ENCODE data around the gene C1orf35. TPM values are rescaled to one million over a fixed set of nuclear protein-coding genes. Genes with fewer than 3 reads are reported as not detected.

The C1orf35 gene
- total RNA-seq, 2 experiments from 2014 or later, result 24.7 to 25.6 TPM

- CTCF ChIA-PET, result interaction anchor here (1.5 to 1.8 kb wide), 2 partner anchors 8 to 91 kb away, joined by 5 read pairs; partner anchors contain the start of gene ARF1
- DNase-seq (no peak), ATAC-seq (no peak)
- Mint-ChIP-seq H3K36me3 (ENCODE audit: low read depth) (peaks cover 89% of the 10 kb centered on the region), H3K27me3 (ENCODE audit: low read depth) (no peaks in the 10 kb centered on the region), H3K4me3 (no peak overlapping the region), H3K4me1 (ENCODE audit: low read depth) (peaks cover 67% of the 10 kb centered on the region), H3K9me3 (ENCODE audit: insufficient read depth) (peaks cover 22% of the 10 kb centered on the region), H3K27ac (peak overlapping the region; percentile 15)
- POLR2A ChIA-PET, result interaction anchor here (2.6 kb wide), 1 partner anchor 8 kb away, joined by 15 read pairs; the partner anchor contains the start of gene ARF1
Measured at GRCh38 chr1:228090613-228091081, 12.5 kb downstream of the C1orf35 start.

- ChIA-PET POLR2A (no interaction called here), CTCF (interaction anchor here (1.5 kb wide), 1 partner anchor 8 kb away, joined by 5 read pairs; the partner anchor contains the start of gene ARF1)
- H3K4me1 Mint-ChIP-seq (ENCODE audit: low read depth), result peaks cover 74% of the 10 kb centered on the region
- peaks cover 89% of the 10 kb centered on the region for H3K36me3 Mint-ChIP-seq (ENCODE audit: low read depth)
- ATAC-seq, result no peak
- no peak for DNase-seq
- H3K27ac Mint-ChIP-seq, result peak overlapping the region; percentile 61
- H3K4me3 Mint-ChIP-seq, result no peak overlapping the region
- H3K27me3 Mint-ChIP-seq (ENCODE audit: low read depth), result no peaks in the 10 kb centered on the region
- peaks cover 17% of the 10 kb centered on the region for H3K9me3 Mint-ChIP-seq (ENCODE audit: insufficient read depth)
Measured at GRCh38 chr1:228089519-228090380, 13.4 kb downstream of the C1orf35 start.

DNA sequence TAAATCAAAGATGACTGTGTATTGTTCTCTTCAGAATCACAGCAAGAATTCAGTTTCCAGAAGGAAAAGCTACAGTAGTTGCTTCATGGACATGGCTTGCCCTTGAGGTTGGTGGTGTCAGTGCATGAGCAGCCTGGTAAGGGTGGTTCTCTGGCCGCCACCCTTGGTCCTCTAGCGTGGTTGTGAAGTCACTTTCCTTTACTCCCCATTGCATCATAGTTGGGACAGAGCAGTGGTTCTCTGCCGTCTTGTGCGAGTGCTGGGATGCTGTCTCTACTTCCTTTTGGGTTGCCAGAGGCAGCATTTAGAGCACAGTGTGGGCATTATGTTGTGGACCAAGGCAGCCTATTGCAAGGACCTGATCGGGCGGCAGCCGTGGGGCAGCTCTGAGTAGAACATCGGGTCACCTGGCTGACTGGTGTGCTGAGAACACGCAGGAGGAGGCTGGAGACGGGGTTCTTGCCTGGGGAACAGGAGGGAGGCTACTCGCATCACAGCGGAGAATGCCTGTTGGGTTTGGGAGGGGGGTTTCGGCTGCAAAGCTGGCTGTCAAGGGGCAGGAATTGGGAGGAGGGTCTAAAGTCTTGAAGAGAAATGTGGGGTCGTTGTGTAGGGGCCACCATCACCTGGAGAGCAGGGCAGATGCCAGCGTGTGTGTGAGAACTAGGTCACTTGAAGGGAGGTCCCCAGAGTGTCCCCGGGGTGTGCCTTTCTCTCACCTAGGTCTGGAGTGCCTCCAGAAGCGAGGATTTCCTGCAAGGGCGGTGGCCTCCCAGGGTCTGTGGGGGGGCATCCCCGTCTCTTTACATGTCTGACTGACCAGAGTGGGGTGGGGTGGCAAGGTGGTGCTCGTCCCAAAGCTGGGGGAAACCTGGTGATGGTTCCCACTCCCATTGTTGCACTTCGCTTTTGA is 14.3 kb downstream of the C1orf35 start:
- H3K27ac Mint-ChIP-seq, result peak overlapping the region; percentile 61
- ChIA-PET POLR2A (interaction anchor here (0.5 kb wide), 1 partner anchor 354 kb away, joined by 3 read pairs; no protein-coding TSS in a partner anchor), CTCF (no interaction called here)
- H3K36me3 Mint-ChIP-seq (ENCODE audit: low read depth), result peaks cover 89% of the 10 kb centered on the region
- H3K9me3 Mint-ChIP-seq (ENCODE audit: insufficient read depth), result peaks cover 9% of the 10 kb centered on the region
- peaks cover 82% of the 10 kb centered on the region for H3K4me1 Mint-ChIP-seq (ENCODE audit: low read depth)
- DNase-seq (no peak), ATAC-seq (no peak)
- no peaks in the 10 kb centered on the region for H3K27me3 Mint-ChIP-seq (ENCODE audit: low read depth)
- H3K4me3 Mint-ChIP-seq, result peak overlapping the region; percentile 22

DNA sequence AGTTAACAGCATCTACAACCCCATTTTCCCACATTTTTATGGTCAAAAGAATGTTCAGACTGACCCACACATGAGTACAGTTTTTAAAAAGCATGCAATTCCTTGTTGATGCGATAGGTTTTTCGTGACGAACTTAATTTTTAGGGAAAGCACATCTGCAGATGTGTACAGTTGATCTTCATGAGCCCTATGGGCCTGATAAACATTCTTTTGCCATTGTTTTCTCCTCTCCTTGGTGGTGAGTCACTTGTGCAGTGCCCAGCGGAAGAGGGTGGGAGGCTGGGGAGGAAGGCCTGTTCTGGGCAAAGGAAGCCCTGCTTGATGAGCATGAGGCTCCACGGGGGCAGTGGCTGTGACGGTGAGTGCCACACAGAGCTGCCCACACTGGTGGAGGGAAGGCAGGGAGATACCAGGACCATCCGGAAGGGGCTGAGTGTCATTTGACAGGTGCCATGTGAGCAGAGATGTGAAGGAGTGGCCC is 15.3 kb downstream of the C1orf35 start:
- no peak for DNase-seq
- no peak for ATAC-seq
- Mint-ChIP-seq H3K36me3 (ENCODE audit: low read depth) (peaks cover 88% of the 10 kb centered on the region), H3K4me3 (peak overlapping the region; percentile 33), H3K4me1 (ENCODE audit: low read depth) (peaks cover 84% of the 10 kb centered on the region), H3K27me3 (ENCODE audit: low read depth) (no peaks in the 10 kb centered on the region), H3K9me3 (ENCODE audit: insufficient read depth) (peaks cover 8% of the 10 kb centered on the region), H3K27ac (peak overlapping the region; percentile 79)
- POLR2A ChIA-PET, result no interaction called here
- CTCF ChIA-PET, result no interaction called here

DNA sequence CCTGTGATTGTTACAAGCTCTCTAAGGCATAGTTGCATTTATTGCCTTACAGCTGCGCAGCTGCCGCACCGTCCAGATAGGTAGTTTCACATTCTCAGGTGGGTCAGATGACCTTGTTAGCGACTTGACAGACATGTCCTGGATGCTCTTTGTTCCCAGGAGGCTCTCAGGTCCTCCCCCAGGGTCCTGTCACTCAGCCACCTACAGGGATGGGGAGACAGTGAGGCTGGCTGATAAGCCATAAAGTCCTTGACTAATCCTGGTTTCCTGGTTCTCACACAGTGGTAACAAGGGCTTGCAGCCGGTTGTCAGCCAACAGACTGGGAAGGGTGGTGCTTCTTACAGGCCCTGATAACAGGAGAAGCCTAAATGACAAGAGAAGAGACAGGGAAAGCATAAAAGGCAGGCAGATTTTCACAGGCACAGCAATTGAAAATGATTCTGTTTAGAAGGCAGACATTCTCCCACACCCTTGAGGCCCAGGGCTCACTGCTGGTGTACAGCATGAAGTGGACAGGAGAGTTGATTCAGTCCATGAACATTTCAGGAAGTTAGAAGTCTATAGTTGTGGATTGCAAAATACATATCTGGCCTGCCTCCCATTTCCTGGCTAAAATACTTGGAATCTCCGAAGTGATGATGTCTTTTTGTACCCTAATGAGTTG is 17.7 kb downstream of the C1orf35 start:
- Mint-ChIP-seq H3K27ac (peak overlapping the region; percentile 34), H3K27me3 (ENCODE audit: low read depth) (no peaks in the 10 kb centered on the region), H3K4me3 (peak overlapping the region; percentile 94), H3K4me1 (ENCODE audit: low read depth) (peaks cover 68% of the 10 kb centered on the region), H3K36me3 (ENCODE audit: low read depth) (peaks cover 64% of the 10 kb centered on the region), H3K9me3 (ENCODE audit: insufficient read depth) (no peaks in the 10 kb centered on the region)
- DNase-seq, result no peak
- ChIA-PET CTCF (interaction anchor here (1.5 kb wide), 1 partner anchor 16 kb away, joined by 4 read pairs; no protein-coding TSS in a partner anchor), POLR2A (no interaction called here)
- no peak for ATAC-seq

GRCh38 chr1:228084797-228085196 is 18.3 kb downstream of the C1orf35 start:
- Mint-ChIP-seq H3K36me3 (ENCODE audit: low read depth) (peaks cover 57% of the 10 kb centered on the region), H3K4me1 (ENCODE audit: low read depth) (peaks cover 62% of the 10 kb centered on the region), H3K4me3 (peak overlapping the region; percentile 94), H3K9me3 (ENCODE audit: insufficient read depth) (no peaks in the 10 kb centered on the region), H3K27ac (peak overlapping the region; percentile 98), H3K27me3 (ENCODE audit: low read depth) (no peaks in the 10 kb centered on the region)
- POLR2A ChIA-PET, result interaction anchor here (3.2 kb wide), 1 partner anchor 16 kb away, joined by 25 read pairs; no protein-coding TSS in a partner anchor
- ATAC-seq (no peak), DNase-seq (no peak)
- CTCF ChIA-PET, result interaction anchor here (0.8 to 1.5 kb wide), 3 partner anchors 17 to 416 kb away, joined by 3 to 4 read pairs (median 4); partner anchors contain the start of gene IBA57

GRCh38 chr1:228084325-228084724 is 18.8 kb downstream of the C1orf35 start:
- no peak for DNase-seq
- H3K9me3 Mint-ChIP-seq (ENCODE audit: insufficient read depth), result no peaks in the 10 kb centered on the region
- POLR2A ChIA-PET, result interaction anchor here (1.2 to 3.3 kb wide), 3 partner anchors 17 to 81 kb away, joined by 4 to 25 read pairs (median 23); partner anchors contain the start of gene IBA57
- H3K27ac Mint-ChIP-seq, result peak overlapping the region; percentile 98
- H3K4me1 Mint-ChIP-seq (ENCODE audit: low read depth), result peaks cover 58% of the 10 kb centered on the region
- CTCF ChIA-PET, result interaction anchor here (0.8 to 1.5 kb wide), 3 partner anchors 18 to 417 kb away, joined by 3 to 4 read pairs (median 4); partner anchors contain the start of gene IBA57
- H3K27me3 Mint-ChIP-seq (ENCODE audit: low read depth), result no peaks in the 10 kb centered on the region
- H3K36me3 Mint-ChIP-seq (ENCODE audit: low read depth), result peaks cover 55% of the 10 kb centered on the region
- ATAC-seq, result no peak
- H3K4me3 Mint-ChIP-seq, result peak overlapping the region; percentile 94

DNA sequence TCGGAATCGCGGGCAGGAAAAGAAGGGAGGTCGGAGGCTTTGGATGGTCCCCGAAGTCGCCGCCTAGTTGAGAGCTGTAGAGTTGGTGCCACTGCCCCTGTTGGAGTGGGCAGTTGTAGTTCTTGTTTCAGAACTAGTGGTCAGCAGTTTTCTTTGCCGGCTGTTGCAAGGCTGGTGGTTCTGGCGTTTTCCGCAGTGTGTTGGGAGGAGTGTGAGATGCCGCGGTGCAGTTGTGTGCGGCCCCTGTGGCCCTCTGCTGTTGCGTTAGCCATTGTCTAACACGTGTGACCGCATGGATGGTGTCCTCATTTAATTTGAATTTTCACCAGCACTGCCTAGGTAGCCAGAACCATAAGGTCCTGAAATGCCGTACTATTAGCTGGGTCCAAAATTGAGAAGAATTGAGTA is 19.2 kb downstream of the C1orf35 start:
- DNase-seq (no peak), ATAC-seq (no peak)
- Mint-ChIP-seq H3K4me3 (peak overlapping the region; percentile 94), H3K27me3 (ENCODE audit: low read depth) (no peaks in the 10 kb centered on the region), H3K27ac (peak overlapping the region; percentile 98), H3K4me1 (ENCODE audit: low read depth) (peaks cover 58% of the 10 kb centered on the region), H3K36me3 (ENCODE audit: low read depth) (peaks cover 52% of the 10 kb centered on the region), H3K9me3 (ENCODE audit: insufficient read depth) (no peaks in the 10 kb centered on the region)
- POLR2A ChIA-PET, result interaction anchor here (0.6 to 3.3 kb wide), 4 partner anchors 13 to 81 kb away, joined by 3 to 25 read pairs (median 14); partner anchors contain the start of gene IBA57
- CTCF ChIA-PET, result interaction anchor here (0.8 to 1.5 kb wide), 3 partner anchors 18 to 417 kb away, joined by 3 to 4 read pairs (median 4); partner anchors contain the start of gene IBA57

GRCh38 chr1:228082918-228083870 is 19.9 kb downstream of the C1orf35 start:
- ChIA-PET POLR2A (interaction anchor here (0.6 to 3.3 kb wide), 14 partner anchors 8 to 309 kb away, joined by 3 to 25 read pairs (median 6); partner anchors contain the start of genes GUK1, IBA57 and MRPL55), CTCF (interaction anchor here (1.1 to 1.4 kb wide), 3 partner anchors 7 to 84 kb away, joined by 4 to 5 read pairs (median 4); partner anchors contain the start of gene IBA57)
- H3K9me3 Mint-ChIP-seq (ENCODE audit: insufficient read depth), result no peaks in the 10 kb centered on the region
- DNase-seq (peak; percentile 49), ATAC-seq (peak; percentile 37)
- H3K27me3 Mint-ChIP-seq (ENCODE audit: low read depth), result no peaks in the 10 kb centered on the region
- peak overlapping the region; percentile 98 for H3K27ac Mint-ChIP-seq
- H3K4me3 Mint-ChIP-seq, result peak overlapping the region; percentile 94
- H3K36me3 Mint-ChIP-seq (ENCODE audit: low read depth), result peaks cover 46% of the 10 kb centered on the region
- peaks cover 53% of the 10 kb centered on the region for H3K4me1 Mint-ChIP-seq (ENCODE audit: low read depth)
